ENCODE data around the gene TTF1.

The TTF1 gene

GRCh38 chr9:132333556-132333955, 73.1 kb downstream of the TTF1 start:
- no peak overlapping the region for H3K4me3 ChIP-seq (ENCODE audit: low read length)
- H3K4me1 ChIP-seq (ENCODE audit: insufficient read depth, low read length): no peaks in the 10 kb centered on the region
- H3K27ac ChIP-seq (ENCODE audit: low read depth, low read length): no peak overlapping the region
- H3K9ac ChIP-seq (ENCODE audit: low read depth, low read length): no peak overlapping the region
- H3K27me3 ChIP-seq (ENCODE audit: insufficient read depth, low read length): no peaks in the 10 kb centered on the region
- peaks cover 95% of the 10 kb centered on the region for H3K36me3 ChIP-seq (ENCODE audit: insufficient read depth, low read length)
- H3K9me3 ChIP-seq (ENCODE audit: insufficient read depth, low read depth, low read length): no peaks in the 10 kb centered on the region
- WGBS: 79% methylated on average over 1 of the region's 1 CpG

- Histone ChIP-seq H3K4me3 (ENCODE audit: low read length) (no peak overlapping the region), H3K9ac (ENCODE audit: low read depth, low read length) (no peak overlapping the region), H3K27me3 (ENCODE audit: insufficient read depth, low read length) (no peaks in the 10 kb centered on the region), H3K9me3 (ENCODE audit: insufficient read depth, low read depth, low read length) (no peaks in the 10 kb centered on the region), H3K36me3 (ENCODE audit: insufficient read depth, low read length) (peaks cover 95% of the 10 kb centered on the region), H3K4me1 (ENCODE audit: insufficient read depth, low read length) (no peaks in the 10 kb centered on the region), H3K27ac (ENCODE audit: low read depth, low read length) (no peak overlapping the region)
- 91% methylated on average over 4 of the region's 4 CpGs for WGBS
Observed at GRCh38 chr9:132328580-132328979, 78.1 kb downstream of the TTF1 start.

DNA sequence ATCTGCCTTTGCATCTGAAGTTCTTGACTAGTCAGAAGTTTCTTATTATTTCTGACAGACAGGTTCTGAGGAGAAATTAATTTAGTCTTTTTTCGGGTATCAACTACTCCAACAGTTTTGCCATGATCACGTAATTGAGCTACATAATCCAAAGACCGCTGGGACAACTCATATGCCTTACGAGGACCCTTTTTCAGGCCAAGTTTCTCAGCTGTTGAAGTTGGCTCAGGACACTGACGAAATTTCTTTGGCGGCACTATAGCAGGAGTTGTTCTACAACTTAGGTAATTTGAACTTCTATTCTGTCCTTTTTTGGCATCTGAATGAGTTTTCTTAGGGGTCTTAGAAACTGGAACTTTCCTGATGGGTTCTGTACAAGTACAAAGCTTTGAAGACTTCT, 79.1 kb downstream of the TTF1 start:
- 97% methylated on average over 6 of the region's 6 CpGs for WGBS
- no peak overlapping the region for H3K27ac ChIP-seq (ENCODE audit: low read depth, low read length)
- H3K4me3 ChIP-seq (ENCODE audit: low read length): no peak overlapping the region
- H3K27me3 ChIP-seq (ENCODE audit: insufficient read depth, low read length): no peaks in the 10 kb centered on the region
- H3K9me3 ChIP-seq (ENCODE audit: insufficient read depth, low read depth, low read length): no peaks in the 10 kb centered on the region
- no peaks in the 10 kb centered on the region for H3K4me1 ChIP-seq (ENCODE audit: insufficient read depth, low read length)
- no peak overlapping the region for H3K9ac ChIP-seq (ENCODE audit: low read depth, low read length)
- peaks cover 96% of the 10 kb centered on the region for H3K36me3 ChIP-seq (ENCODE audit: insufficient read depth, low read length)

All from HUES64 (cell line).